ENCODE results near the gene PPP3CA.

Gene PPP3CA

DNA sequence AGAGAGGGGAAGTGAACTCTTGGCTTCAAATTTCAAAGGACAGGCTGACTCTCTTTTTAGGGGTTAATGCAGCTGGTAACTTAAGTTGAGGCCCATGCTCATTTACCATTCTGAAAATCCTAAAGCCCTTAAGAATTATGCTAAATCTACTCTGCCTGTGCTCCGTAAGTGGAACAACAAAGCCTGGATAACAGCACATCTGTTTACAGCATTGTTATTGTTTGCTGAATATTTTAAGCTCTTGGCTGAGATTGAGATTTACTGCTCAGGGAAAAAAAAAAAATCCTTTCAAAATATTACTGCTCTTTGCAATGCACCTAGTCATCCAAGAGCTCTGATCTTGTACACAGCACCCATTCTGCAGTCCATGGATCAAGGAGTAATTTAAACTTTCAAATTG, 17.7 kb downstream of the PPP3CA start:
- DNase-seq = no peak

DNA sequence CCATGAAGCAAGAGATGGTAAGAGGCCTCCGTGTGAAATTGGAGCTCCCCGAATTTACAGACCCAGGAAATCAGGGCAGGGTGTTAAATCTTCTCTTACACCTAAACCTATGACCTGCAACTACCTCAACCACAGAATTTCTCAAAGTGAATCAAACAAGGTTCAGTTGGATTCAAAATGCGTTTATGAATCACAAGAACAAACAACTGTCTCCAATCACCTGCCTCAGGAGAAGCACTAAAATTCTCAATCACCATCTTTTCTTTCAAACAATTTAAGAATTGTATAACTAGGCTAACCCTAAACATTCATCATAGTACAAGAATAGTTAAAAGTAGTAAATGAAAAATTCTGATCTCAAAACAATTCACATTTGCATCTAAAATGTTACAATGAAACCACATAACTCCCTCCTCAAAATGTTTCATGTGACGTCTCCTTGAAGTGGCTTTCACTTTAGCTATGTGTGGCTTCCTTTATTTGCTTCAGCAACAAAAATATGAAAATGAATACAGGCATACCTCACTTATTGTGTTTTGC, 19.2 kb downstream of the PPP3CA start:
- no peak for DNase-seq

DNA sequence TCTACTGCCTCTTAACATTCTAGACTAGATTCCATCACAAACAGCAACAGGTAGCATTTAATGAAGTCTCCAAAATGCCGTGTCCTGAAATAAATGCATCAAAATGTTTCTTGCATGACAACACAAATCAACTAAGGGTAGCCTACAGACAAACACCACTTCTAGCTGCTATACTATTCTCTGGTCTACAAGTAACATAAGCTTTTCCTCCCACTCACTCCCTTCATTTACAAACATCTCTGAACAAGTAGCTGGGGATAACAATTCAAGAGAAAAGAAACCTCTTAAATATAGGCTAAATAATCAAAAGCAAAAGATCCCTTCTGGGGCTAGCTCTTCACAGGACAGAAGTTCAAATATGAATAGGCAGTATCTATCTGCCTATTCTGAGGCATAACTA, 20.8 kb downstream of the PPP3CA start:
- no peak for DNase-seq

DNA sequence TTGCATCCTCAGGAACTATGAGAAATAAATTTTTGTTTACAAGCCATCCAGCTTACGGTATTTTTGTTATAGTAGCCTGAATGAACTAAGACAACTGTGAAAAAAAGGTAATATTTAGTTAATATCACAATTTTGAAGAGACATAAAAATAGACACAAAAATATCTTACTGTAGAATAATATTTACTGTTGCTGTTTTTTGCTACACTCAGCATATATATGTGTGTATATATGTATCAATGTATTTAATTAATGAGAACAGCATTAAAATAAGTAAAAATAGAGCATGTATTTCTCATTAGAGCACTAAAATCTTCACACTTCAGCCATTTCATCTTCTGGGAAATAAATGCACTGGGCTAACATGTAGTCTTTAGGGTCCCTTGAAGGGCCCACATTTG, 24.6 kb downstream of the PPP3CA start:
- DNase-seq = no peak

DNA sequence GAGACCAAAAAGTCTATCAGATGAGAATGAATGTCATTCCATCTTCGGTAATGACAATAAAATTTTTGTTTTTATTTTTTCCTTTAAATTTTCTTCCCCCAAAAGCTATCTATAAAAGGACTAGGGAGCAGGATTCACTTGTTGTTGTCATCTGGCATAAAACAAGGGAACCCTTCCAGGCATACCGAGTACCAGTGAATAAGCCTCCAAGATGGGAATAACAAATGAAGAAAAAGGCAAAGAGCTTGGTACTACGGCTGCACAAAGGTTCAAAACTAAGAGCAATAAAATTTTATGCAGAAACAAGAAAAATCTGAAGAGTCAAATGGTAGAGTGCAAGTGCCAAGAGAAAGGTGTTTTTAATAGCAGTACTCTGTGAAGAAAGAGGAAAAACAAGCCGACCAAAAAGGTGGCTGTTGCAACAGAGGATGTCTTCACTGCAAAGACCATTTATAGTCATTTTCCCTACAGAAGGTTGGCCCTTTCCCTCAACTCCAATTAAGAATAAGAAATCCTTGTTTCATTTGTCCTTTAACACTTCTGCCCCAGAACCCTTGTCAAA, 25.8 kb downstream of the PPP3CA start:
- no peak for DNase-seq

DNA sequence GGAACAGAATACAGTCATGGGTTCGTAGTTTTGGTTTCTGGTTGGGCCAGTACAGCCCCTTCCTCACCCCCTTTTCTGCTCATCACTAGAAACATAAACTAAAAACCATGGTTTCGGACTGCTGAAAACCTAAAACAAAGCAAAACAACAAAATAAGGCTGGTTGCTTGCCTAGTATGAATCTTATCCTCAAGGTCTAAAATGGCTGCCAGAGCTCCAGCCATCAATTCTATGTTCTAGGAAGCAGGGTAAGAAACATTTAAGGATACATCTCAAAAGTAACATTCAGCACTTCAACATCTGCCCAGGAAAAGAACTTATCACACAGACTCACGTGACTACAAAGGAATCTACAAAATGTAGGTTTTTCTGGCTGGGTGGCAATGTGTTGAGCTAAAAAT, 31.5 kb downstream of the PPP3CA start:
- no peak for DNase-seq

DNA sequence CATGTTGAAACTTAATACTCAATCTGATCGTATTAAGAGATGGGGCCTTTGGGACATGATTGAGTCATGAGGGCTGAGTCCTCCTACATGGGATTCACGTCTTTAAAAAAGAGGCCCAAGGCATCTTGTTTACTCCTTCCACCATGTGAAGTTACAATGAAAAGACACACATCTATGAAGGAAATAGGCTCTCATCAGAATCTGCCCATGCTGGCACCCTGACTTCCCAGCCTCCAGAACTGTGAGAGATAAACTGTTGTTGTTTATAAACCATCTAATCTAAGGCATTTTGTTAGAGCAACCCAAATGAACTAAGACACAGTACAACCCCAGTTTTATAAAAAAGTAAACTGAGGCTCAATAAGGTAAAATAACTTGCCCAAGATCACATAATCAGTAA, 32.3 kb downstream of the PPP3CA start:
- no peak for DNase-seq

DNA sequence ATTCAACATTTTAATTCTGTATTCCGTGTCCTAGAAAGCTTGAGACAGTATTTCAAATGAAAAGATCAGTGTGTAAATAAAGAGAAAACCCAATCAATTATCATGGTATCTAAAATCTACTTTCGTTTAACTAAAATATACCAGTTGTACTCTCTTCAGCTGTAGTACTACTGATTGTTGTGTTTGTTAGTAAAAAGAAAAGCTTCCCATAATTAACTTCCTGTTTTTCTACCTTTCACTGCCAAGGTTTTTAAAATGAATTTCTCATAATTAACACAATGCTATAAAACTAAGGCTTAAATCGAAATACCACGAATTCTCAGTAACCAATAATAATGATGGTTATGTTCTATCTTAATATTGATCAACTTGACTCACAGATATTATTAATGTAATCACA, 37.4 kb downstream of the PPP3CA start:
- DNase-seq = no peak

DNA sequence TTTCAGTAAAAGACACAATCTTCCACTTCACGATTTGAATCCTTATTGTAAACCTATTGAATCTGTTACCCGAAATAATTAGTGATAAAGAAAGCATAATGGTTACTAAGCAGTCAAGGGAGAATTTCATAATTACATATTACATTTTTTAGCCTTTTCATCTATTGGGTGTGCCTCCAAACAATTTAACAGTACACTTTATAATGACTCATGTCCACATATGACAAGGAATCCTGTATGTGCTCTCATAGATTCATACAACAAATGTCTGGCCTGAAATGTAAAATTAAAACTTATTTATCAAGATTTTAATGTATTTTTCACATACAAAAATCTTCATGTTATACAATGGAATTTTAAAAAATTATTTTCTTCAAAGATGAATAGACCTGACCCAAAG, 39.4 kb downstream of the PPP3CA start:
- DNase-seq = no peak

DNA sequence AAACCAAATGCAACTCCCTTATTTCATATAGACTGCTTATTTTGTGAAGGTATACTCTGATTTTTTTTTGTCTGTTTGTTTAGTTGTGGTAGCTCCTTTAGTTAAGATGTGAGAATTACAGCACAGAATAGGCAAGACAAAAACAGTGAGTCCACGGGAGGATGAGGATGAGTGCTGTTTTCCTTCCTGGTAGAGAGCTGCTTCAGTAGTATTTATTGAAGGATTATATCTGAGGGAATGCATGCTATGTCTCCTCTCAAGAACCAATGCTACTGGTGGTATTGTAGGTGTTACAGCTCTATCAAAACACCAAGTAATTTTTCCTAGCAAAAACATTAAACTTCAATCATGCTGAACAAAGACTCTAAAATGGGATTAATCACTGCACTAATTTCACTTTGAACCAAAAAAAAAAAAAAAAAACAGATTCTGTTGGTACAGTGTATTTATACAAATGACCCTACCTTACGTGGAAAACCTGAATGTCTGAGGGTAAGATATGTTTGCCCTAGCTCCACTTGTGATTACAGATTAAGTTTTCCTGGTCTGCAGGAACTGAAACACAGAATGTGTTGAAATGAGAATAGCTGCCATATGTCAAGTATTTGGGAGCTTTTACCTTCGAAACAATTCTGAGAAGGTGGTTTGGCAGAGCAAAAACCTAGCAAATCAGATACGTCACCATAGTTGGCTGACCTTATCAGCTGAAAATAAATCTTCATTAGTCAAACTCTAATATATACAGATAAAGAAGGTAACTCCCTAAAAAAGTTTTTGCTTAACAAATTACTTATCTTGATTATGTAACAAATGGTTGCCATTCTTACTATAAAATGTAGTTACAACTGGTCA, 40.3 kb downstream of the PPP3CA start:
- no peak for DNase-seq

DNA sequence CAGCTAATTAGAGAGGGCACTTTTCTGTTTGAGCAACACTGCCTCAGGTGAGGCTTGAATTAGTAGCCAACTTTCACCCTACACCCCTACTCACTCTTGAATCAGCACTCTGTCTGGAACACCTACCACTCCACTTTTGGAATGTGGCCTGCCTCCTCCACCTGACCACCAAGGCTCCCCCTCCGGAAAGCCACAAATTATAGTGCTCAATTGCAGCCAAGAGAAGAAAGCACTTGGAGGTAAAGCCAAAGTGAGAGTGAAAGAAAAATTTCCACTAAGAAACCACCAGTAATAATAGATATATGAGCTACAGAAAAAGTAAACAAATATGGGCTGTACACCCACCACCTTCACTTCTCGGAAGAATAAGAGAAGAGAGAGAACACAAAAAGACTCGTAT, 41.1 kb downstream of the PPP3CA start:
- DNase-seq = no peak

DNA sequence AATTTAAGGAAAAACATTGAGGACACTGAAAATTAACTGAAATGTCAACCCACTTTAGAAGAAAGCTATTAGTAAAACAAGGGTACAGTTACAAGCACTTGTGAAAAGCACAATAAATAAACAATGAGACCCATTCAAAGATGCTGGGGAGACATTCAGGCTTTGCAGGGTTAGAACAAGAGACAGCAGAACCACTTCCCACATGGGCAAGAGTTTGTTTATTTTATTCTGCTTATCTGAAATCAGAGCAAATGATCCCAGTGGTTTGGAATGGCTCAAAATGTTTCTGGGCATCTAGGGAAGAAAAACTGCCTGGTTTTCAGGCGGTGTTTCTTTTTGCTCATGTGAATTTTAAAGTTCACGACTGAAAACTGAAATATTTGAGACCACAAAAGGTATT, 42.4 kb downstream of the PPP3CA start:
- no peak for DNase-seq

DNA sequence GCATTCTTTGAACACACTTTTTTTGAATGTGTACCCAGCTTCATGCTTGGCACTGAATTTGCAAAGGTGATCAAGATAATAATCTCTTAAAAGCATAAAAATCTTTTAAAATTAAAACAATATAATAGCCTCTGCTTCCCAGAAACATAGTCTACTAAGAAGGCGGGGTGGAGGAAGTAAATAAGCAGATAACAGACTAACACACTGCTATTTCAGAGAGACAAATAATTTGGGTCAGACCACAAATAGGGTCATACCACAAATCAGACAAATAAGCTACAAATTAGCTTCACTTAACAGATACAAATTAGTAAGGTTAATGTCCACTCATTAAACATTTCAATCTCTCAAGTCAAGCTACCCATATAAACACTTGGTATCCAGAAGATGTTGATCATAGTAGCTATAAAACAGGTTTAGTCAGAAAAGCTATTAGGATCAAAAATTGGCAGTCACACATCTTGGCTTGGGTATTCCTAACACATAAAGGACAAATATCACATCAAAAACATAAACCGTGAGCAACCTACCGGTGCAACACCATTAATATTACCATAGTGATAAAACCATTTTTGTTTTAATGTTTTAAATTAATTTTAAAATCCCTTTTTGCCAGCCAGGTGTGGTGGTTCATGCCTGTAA, 47.3 kb downstream of the PPP3CA start:
- no peak for DNase-seq

DNA sequence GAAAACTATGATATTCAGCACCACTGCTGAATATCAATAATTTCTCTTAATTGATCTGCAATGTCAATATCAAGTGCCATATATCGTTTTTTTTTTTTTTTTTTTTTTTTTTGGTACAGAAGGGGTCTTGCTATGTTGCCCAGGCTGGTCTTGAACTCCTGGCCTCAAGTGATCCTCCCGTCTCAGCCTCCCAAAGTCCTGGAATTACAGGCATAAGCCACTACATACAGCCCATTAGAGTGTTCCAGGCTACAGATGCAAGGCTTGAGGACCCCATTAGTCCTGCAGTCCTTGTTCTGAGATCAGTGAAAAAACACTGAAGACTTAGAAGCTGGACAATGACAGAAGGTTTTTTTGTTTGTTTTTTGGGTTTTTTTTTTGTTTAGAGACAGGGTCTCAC, 48.3 kb downstream of the PPP3CA start:
- no peak for DNase-seq

DNA sequence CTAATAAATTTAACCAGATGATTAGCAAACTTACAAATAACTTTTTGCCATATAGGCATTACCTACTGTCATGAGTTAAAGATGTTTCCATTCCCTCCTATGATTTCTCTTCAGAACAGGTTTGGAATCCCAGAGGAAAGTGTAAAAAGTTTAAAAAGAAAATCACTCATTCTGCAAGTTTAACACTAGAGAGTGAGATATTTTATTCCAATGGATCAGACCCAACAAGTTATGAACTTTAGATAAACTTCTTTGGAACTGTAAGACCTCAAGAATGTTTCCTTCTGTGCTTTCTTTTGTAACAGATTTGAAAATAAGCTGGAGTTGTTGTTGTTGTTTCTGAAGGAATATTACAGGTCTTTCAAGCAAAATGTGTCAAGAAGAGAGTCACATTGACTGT, 51.6 kb downstream of the PPP3CA start:
- no peak for DNase-seq

DNA sequence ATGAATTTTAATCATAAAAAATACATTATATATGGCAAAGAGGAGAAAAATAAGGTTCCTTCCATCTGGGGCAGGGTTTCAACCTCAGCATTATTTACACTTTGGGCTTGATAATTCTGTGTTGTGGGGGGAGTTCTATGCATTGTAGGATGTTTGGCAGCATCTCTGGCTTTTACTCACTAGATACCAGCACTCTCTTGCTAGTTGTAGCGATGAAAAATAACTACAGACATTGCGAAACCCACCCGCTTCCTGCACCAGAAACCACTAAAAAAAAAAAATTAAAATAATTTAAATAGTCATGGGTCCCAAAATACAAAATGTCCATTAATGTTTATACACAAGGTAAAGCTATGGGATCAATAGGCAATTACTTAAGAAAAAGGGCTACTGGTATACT, 52.7 kb downstream of the PPP3CA start:
- no peak for DNase-seq

DNA sequence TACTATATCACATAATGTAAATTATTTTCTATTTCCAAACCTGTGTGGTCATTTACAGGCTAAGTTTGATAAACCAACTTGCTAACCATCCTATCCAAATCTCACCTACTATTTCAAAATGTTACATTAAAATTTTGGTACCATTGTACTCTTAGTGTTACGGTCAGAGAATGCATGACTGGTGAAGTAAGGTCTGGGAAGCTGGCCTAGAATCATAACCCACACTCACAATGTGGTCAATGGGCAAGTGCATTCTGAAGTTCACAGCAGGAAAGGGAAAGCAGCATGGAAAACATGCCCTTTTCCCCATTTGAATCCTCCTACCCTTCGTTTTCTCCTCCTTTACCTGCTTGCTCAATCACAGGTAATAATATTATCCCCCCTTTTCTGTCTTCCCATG, 54.4 kb downstream of the PPP3CA start:
- no peak for DNase-seq

DNA sequence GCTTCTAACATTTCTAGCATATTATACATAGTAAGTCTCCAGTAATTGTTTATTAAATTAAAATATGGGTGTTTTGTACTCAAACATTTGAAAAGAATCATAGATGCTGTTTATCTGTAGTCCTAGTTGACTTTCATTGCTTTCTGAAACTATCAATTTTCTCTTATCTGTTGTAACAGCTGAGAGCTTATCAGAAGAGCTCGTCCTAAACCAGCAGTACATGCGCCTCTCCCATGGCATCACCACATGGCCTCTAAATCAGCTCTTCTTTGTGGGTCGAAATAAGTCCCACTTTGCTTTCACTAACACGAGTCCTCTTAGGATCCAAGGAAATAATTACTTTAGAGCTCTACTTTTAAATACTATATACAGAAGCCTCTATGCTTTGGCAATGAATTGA, 55.1 kb downstream of the PPP3CA start:
- DNase-seq = no peak

DNA sequence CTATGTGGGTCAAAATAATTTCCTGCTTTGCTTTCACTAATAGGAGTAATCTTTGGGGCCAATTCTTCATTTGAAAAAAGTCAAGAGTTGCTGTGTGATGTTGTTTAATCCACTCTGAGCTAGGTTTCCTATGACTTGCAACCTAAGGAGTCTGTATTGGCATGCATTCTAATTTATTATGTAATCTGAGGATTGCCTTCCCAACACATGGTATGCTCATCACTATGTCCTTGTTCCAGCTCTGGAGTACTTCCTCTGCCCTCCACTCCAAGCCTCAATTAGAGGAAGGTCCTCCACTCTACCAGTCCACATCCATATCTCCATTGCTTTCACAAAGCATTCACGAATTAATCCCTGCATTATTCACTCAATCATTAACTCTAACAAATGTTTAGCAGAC, 56.1 kb downstream of the PPP3CA start:
- DNase-seq = no peak

DNA sequence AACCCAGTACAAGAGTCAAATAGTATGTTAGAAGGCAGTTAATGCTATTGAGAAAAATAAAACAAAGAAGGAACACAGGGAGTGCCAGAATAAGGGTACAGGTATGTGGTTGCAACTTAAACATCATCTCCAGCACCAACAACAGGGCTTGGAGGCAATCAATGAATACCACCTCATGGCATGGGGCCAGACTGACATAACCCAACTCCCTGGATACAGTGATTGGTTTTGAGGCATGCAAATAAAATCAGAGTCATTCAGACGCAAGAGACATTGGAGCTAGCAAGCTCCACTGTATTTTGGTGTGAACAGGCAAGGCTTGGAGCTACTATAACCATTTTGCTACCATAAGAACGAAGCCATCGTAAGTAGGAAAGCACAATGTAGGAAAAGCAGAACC, 56.7 kb downstream of the PPP3CA start:
- DNase-seq = no peak

DNA sequence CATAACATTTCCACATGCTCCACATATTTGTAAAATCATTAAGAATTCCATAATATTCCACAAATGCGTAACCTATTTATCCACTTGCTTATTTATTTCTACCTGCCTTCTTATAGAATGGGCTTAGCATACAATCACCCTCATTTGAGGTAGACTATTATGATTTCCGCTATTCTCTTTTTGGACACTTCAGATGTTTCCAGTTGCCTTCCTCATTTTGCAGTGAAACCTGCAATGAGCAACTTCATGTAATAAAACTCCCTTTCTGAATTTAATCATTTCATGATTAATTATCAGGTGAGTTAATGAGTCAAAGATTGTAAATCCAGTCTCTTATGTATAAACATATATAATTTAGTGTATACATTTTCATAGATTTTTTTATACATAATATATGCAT, 58.0 kb downstream of the PPP3CA start:
- DNase-seq = no peak

DNA sequence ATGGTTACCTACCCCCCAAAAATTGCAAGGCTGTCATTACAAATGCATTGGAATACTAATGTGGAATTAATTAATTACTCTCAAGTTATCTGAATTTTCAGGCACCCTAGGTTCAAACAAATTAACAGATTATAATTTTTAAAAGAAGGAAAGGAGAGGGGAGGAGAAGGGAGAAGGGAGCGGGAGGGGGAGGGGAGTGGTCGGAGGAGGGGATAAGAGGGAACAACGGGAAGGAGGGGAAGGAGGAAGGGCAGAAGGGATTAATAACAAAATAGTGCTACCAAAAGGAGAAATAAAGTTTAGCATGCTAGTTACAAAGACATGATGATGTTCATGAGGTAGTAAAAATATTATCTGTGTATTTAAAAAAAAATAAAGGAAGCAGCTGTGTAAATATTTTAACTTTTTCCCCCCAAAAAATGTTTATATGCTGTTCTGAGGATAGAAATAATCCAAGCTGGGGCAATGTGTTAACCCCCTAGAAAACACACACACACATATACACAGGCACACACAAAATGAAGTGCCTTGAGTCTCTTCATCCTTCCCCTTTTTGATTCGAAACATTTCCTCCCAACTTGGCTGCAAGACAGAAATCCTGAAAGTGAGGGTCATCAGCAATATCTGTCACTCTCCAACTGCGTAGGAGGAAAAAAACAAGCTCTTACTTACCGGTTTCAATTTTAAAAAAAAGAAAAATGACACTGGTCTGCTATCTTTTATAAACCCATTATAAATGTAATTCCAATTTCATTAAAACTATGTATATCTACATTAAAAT, 58.8 kb downstream of the PPP3CA start:
- no peak for DNase-seq

DNA sequence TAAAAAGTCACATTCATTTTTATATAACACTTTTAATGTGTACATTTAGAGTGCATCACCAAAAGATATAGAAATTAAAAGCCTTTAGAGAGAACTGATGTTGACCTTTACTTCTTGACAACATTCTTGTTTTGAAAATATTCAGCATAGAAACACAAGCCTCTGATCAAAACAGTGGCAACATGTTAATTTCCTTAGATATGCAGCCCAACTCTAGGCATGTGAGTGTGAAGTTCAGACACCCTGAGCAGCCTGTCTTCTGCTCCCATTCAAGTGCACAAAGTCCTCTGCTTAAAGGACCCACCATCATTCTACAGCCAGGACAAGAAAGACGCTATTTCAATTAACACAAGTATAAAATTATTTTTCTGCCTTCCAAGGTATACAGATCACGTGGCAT, 60.0 kb downstream of the PPP3CA start:
- DNase-seq = no peak

Data from NCI-H510A treated with DMSO at 0.1 percent for 48 hours (cell line).